ENCODE data around the gene FHIT.

Gene FHIT

DNA sequence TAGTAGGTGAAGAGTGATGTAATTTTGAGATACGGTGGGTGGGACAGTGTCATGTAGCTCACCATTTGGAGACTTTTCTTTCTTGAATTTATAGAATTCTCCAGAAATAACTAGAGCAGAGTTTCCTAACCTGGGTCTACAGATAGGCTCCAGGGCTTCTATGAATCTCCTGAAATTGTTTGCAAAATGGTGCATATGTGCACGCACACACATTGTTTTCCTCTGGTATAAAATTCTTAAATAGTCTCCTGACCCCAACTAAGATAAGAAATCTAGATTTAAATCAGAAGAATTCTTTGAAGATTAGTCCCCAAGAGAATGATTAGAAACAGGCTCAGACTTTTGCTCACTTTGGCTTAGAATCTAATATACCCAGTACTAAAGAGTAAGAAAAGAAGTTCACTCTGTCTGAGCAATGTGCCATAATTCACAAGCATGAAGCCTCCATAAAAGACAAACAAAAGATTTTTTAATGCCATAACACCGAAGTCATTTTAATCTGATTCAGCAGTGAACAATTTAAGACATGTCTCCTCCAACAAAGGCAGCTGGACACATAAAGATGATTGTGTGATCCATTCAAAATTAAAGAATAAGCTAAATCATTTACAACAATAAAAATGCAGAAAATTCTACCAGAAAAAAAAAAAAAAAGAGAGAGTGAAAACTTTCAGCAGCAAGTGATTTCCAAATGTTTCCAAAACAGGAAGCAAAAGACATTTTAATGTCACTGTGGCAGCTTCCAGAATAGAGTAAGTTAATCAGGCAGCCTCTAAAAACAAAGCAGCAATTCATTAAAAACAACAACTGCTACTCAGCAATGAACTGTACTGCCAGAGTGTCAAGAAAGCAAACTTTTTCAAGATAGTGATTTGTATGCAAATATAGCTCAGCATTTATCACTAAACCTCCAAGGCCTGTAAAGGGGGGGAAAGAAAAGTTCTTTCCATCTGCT lies 1225.9 kb downstream of the FHIT start:
- DNase-seq, result no peak
- intact Hi-C loops (cut with DNase I), result no loop called here

DNA sequence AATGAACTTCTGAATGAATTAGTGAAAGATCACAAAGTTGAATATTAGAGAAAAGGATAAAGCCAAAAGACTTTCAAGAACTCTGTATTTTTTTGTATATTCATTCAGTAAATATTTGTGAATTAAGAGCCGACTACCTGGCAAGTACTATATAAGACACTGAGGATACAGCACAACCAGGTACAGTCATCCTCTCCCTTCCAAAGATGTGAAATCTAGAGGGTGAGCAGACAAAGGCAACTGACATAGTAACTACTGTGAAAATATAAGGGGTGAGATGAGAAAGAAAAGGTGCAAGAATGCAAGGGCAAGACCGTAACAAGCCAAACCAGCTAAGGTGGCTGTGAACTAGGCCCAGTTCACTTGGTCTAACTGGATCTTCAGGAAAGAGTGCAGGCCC lies 1226.9 kb downstream of the FHIT start:
- intact Hi-C loops (cut with DNase I), result no loop called here
- DNase-seq, result no peak

- intact Hi-C loops (cut with DNase I), result no loop called here
- DNase-seq, result no peak
These were observed 1228.1 kb downstream of the FHIT start for GRCh38 chr3:60023189-60023588.

GRCh38 chr3:60017631-60018030 lies 1233.6 kb downstream of the FHIT start:
- DNase-seq, result no peak
- intact Hi-C loops (cut with DNase I), result no loop called here

GRCh38 chr3:60015032-60015705 lies 1236.1 kb downstream of the FHIT start:
- intact Hi-C loops (cut with DNase I), result no loop called here
- no peak for DNase-seq

GRCh38 chr3:60013241-60013640 lies 1238.0 kb downstream of the FHIT start:
- intact Hi-C loops (cut with DNase I), result no loop called here
- DNase-seq, result no peak

DNA sequence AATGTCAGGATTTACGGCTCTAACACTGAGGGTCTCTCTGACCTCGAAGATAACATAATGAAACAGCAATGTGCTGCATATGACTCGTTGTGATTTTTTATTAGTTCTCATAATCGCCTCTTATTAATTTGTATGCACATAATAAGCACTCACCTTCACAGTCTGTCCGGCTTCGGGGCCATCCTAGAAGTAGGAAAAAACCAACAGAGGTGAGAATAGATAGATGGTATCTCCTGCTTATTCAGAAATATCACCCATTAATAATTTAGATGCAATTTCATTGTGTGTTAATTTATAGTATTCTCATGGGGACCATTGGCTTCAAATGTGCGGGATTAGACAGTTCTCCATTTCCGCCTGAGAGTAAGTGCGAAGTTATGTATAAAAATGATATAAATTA lies 1240.0 kb downstream of the FHIT start:
- DNase-seq, result no peak
- intact Hi-C loops (cut with DNase I), result no loop called here

GRCh38 chr3:60010781-60011180 lies 1240.5 kb downstream of the FHIT start:
- peak in 7 of 42 donors; percentile 4 to 43 (median 14) for DNase-seq
- intact Hi-C loops (cut with DNase I), result no loop called here

DNA sequence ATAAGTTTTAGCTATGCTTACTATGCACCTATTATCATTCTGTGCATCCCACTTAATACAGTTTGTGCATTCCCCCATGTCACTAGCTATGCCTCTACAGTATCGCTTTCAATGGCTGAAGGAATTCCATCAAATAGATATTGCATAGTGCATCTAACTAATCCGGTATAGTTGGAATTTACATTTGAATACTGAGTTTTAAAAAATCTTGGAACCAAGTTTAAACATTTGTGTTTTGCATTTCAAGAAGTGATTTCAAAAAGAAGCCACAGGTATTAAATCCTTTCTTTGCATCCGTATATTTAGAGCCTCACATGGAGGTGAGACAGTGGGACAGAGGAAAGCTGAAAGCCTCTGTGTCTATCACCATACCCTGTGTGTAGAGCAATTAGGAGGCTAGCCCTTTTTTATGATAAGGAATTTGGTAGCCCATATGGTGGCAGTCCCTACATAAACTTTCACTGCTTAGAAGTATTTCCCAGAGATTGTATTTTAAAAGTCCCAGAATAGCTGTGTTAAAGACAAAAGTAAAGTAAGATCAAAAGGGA lies 1241.2 kb downstream of the FHIT start:
- intact Hi-C loops (cut with DNase I), result no loop called here
- DNase-seq, result no peak

DNA sequence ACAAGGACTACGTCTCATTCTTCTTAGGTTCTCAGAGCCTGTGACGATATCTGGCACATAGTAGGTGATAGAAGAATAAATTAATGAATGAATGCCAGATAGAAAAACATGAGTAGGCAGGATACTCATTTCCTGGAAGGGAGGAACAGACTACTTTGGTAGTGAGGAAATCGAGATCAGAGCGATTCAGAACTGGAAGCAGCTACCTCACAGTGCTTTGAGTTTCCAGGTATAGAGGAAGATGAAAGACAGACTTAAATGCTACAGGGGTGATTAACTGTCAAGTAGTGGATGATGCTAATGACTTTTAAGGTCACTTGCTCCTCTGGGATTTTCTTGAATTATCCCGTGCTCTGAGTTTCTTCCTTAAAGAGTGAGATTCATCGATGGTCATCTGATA lies 1249.9 kb downstream of the FHIT start:
- no peak for DNase-seq
- intact Hi-C loops (cut with DNase I), result no loop called here

- DNase-seq, result no peak
- intact Hi-C loops (cut with DNase I), result no loop called here
These were observed 1250.7 kb downstream of the FHIT start for GRCh38 chr3:60000311-60001105.

GRCh38 chr3:59998058-59998457 lies 1253.2 kb downstream of the FHIT start:
- intact Hi-C loops (cut with DNase I), result no loop called here
- DNase-seq, result no peak

- DNase-seq, result no peak
- intact Hi-C loops (cut with DNase I), result no loop called here
These were observed 1253.7 kb downstream of the FHIT start for GRCh38 chr3:59997583-59997982.

DNA sequence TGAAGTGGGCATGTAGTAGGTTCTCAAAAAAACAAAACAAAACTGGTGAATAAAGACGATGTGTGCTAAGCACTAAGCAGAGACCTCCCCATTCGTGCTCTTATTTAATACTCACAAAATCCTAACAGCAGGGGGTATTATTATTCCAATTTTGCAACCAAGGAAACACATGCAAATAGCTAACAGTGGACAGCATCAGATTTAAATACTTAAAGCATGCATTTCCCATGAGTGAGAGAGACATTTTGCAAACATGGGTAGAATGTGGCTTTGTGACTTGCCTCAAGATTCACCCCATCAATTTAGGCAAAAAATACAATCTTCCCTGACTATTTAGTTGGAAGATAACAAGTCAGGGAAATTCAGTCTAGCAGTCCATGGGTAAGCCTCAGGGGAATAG lies 1255.2 kb downstream of the FHIT start:
- no peak for DNase-seq
- intact Hi-C loops (cut with DNase I), result no loop called here

GRCh38 chr3:59995563-59995962 lies 1255.7 kb downstream of the FHIT start:
- no peak for DNase-seq
- intact Hi-C loops (cut with DNase I), result no loop called here

DNA sequence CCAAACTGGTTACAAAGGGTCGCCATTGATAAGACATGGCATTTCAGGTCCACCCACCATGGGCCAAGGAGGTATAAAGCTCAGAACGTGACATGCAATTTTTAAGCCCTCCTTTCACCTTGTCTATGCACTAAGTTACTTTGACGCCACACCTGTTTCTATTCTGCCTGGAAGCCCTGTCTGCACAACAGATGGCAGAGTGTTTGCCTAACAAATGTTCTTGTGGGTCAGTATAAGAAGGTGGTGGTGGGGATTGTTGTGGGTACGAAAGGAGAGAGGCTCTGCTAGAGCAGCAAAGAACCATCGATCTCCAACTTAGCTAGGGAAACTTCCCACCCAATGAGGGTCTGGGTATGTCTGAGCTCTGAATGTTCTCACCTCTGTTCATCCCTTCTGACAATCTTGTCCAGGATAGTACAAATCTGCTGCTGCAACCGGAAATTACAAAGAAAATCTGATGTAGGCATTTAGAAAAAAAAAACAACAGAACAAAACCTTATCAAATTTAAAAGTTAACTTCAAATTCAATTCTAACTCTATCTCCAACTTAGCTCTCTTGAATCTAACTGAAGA lies 1256.4 kb downstream of the FHIT start:
- intact Hi-C loops (cut with DNase I), result no loop called here
- no peak for DNase-seq

DNA sequence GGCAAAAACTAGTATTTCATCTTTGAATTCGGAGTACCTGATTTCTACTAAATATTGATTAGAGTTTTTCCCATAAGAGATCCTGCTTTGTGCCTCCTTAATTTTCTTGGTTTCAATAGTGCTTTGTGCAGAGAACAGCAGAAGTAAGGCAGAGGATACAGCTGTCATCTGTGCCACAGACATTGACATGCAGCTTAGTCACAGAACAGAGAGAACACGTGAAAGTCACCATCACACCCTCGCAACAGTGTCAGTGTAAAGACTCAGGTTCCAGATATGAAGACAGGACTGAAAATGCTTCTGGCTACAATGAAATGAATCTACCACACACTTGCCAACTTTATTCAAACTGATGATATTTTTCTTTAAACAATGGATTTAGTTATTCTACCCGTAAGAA lies 1258.7 kb downstream of the FHIT start:
- intact Hi-C loops (cut with DNase I), result no loop called here

DNA sequence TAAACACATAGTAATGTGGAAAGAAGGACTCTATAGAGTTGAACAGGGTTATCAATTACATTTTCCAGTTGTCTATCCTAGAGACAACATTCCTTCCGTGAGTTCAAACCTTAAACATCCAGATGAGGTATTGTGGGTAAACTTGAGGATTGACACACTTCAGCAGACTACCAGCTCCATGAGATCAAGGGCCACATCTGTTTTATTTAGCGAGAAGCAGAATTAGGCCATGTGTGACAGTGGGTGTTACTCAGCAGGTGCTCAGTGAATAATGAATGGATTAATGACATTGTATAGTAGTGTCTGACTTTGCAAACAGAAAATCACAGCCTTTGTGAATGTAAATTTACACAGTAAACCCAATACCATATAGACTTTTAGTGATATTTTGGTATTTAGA lies 1260.3 kb downstream of the FHIT start:
- intact Hi-C loops (cut with DNase I), result no loop called here
- no peak for DNase-seq

More for the DNA sequence above, 1258.7 kb downstream of the FHIT start:
- DNase-seq, result peak in 34 of 42 donors; percentile 5 to 79 (median 32)

DNA sequence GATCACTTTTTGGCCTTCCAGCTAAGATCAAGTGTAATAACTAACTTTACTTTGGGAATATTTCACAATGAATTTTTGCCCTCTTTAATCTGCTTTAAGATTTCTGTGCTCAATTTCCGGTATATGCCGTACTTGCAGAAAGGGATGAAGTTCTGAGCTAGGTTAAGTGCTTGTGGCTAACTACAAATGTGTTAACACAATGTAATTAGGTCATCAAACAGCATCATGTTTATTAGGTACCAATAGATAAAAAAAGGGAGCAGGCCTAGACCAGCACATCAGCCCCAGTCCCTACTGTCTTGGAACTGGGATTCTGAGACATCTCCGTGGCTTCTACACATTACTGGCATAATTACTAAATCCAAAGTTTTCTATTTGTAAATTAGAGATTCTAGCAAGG lies 1268.7 kb downstream of the FHIT start:
- intact Hi-C loops (cut with DNase I), result no loop called here
- no peak for DNase-seq
